ENCODE measurements around the gene ADCY6.

The ADCY6 gene

GRCh38 chr12:48815126-48816110 lies 26.5 kb upstream of the ADCY6 start:
- no peak for DNase-seq (ENCODE audit: low read depth)

DNA sequence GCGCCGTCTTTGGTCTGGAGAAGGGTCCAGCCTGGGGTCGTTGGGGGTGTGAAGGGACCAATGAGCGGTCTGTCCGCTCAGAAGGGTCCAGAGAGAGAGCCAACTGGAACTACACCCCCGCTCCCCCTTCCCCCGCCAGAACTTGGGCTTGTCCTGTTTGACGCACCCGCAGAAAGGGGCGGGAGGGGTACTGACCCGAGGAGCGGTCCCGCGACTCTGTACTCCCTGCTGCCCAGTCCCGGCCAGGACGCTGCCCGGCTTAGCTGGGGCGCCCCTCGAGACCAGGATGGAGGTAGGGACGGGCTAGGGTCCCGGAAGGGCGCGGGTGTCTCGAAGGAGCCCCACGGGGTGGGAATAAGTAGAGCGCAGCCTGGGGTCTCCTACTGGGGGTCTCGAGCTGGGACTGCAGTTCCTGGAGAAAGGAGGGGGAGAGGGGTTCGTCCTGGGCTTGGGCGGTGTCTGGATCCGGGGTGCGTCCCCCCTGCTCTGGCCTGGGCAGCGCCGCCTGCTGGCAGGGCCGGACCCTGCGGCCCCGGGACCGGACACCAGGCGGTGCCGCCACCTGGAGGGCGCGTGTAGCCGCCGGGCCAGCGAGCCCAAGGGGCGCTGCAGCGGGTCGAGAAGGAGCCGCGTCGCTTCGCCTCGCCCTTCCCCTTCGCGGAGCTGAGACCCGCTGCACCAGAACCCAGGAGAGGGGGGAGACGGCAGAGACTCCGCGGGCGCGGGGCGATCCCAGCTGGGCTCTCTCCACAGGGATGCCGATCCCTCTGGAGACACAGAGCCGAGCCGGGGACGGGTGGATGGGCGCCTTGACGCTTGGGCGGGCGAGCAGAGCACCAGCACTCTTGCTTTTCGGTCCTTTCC lies 25.6 kb upstream of the ADCY6 start:
- DNase-seq (ENCODE audit: low read depth), result peak; percentile 58

GRCh38 chr12:48813465-48814261 lies 24.8 kb upstream of the ADCY6 start:
- DNase-seq (ENCODE audit: low read depth), result no peak

- DNase-seq (ENCODE audit: low read depth), result no peak
These were observed 23.5 kb upstream of the ADCY6 start for GRCh38 chr12:48812389-48812788.

GRCh38 chr12:48811437-48812090 lies 22.7 kb upstream of the ADCY6 start:
- no peak for DNase-seq (ENCODE audit: low read depth)

DNA sequence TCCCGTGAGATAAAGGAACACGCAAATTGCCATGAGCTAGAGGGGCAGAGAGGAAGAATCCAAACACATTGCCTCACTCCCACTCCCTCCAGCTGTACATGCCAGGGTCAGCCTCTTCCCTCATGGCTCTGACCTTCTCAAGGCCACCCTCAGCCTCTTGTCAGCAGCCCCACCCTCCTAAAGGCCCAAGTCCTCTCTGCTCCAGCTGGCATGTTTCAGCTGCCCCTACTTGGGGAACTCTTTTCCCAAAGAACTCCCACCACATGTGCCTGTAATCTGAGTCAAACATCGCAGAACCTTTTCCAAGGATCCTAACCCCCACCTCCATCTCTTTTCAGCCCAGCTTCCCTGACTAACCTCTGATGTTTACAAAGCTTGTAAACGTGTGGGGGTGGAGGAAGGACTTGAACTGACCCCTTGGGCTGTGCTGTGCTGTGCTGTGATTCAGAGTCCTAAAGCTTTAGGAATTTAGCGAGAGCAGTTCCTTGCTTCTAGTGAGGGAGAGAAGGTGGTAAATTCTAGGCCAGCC lies 22.1 kb upstream of the ADCY6 start:
- no peak for DNase-seq (ENCODE audit: low read depth)

DNA sequence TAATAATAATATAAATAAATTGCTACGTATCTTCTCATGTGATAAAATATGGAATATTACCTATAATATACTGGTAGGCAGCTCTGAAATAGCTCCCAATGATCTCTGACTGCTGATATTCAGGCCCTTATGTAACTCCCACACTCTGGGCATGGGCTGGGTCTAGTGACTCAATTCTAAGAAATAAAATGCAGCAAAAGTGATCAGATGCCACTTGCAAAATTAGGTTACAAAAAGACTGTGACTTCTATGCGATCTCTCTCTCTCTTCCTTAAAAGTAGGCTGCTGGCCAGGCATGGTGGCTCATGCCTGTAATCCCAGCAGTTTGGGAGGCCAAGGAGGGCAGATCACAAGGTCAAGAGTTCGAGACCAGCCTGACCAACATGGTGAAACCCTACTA lies 19.1 kb upstream of the ADCY6 start:
- no peak for DNase-seq (ENCODE audit: low read depth)

DNA sequence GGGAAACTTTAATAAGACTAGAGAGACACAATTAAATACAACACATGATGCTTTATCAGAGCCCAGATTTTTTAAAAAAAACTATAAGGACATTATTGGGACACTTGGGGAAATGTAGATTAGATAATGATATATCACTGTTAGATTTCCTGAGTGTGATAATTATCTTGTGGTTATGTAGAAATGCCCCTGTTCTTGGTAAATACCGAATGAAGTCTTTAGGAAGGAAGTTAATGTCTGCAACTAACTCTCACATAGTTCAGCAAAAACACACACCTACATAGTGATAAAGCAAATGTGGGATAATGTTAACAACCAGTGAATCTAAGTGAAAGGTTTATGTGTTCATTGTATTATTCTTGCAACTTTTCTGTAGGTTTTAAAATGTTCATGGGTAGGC lies 14.8 kb upstream of the ADCY6 start:
- no peak for DNase-seq (ENCODE audit: low read depth)

- no peak for DNase-seq (ENCODE audit: low read depth)
These were observed 12.1 kb upstream of the ADCY6 start for GRCh38 chr12:48800971-48801370.

GRCh38 chr12:48800457-48800856 lies 11.6 kb upstream of the ADCY6 start:
- DNase-seq (ENCODE audit: low read depth), result no peak

GRCh38 chr12:48796976-48797375 lies 8.1 kb upstream of the ADCY6 start:
- no peak for DNase-seq (ENCODE audit: low read depth)

DNA sequence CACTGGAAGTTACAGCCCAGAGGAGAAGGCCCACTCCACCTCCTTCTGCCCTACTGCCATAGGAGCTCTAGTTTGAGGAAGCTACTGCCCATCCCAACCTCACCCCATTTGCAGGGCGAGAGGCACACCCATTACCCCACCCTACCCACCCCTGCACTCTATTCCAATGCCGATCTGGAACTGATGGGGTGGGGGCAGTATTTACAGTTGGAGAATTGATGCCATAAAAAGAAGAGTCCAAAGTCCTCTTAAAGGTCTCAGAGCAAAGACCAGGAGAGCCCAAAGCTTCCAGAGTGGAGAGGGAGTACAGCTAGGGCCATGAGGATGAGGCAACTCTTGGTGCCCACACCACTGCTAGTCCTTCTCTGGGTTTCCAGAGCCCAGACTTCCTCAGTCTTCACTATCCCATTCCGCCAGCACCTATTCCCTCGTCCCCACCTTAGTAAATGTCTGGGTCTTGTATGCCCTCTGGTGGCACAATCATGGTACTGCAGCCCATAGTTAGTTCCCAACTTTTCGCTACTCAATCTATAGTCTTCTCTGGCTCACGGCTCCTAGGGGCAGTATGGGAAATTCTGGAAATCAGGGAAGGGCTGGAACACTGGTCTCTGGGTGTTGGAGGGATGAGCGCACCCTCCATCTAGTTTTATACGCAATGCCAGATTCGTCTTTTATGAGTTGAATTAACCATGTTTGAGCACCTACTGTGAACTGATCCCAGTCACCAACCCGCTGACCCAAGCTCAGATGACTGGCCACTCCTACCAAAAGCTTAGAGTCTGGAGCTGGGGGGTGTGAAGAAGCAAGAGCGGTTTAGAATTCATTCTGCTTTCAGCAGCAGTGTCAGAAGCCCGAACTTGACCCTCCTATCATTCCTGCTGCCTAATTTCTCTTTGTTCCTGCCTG lies 6.9 kb upstream of the ADCY6 start:
- peak; percentile 10 for DNase-seq (ENCODE audit: low read depth)

DNA sequence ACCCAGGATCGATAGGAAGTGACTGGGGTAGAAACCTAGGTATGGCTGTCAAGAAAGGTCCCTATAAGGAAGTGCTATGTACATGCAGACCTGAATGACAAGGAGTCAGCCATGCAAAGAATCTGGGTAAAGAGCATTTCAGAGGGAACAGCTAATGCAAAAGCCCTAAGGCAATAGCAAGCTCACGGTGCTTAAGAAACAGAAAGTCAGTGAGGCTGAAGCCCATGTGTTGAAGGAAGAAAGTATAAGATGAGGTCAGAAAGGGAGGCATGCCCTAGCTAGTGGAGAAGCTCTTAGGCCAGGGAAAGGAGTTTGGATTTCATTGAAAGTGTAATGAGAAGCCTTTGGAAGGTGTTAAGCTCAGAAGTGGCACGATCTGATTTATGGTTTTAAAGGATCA lies 6.0 kb upstream of the ADCY6 start:
- DNase-seq (ENCODE audit: low read depth), result no peak

- no peak for DNase-seq (ENCODE audit: low read depth)
These were observed 4.8 kb upstream of the ADCY6 start for GRCh38 chr12:48793696-48794095.

GRCh38 chr12:48789858-48790326 lies 1.0 kb upstream of the ADCY6 start:
- DNase-seq (ENCODE audit: low read depth), result no peak

DNA sequence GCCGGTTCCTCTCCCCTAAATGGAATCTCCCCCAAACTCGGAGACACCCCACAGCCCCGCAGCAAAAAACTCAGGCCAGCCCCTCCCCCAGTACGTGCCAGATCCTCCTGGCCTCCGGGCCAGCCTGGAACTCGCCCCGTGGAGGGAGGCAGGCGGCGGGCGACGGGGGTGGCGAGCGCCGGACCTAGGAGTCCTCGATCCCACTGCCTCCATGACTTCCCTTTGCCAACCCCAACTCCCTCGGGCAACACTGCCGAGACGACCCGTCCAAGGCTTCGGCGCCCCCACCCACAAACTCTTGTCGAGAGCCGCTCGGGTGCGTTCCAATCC lies 400 bp downstream of the ADCY6 start:
- DNase-seq (ENCODE audit: low read depth), result no peak

- no peak for DNase-seq (ENCODE audit: low read depth)
These were observed 932 bp downstream of the ADCY6 start for GRCh38 chr12:48787791-48788523.

- DNase-seq (ENCODE audit: low read depth), result no peak
These were observed 2.0 kb downstream of the ADCY6 start for GRCh38 chr12:48786591-48787544.

All from stimulated activated CD8-positive, alpha-beta memory T cell treated with anti-CD3 and anti-CD28 coated beads, Interleukin-12 subunit alpha, Interleukin-12 subunit beta, amount 100 ng/mL, for 4 hours (primary cell).